Neural crest cell (in vitro differentiated cells): ENCODE data around the gene POR. TPM values are rescaled to one million over a fixed set of nuclear protein-coding genes. Genes with fewer than 3 reads are reported as not detected.

ENCODE experiments used
- DNase-seq: peaks from one replicate; pipeline ENCODE4 v3.0.0; 2021; ENCODE audit warnings: low read depth, mixed read lengths, low spot score
- H3K27ac Mint-ChIP-seq: one replicate; pipeline ENCODE4 v1.8.0; 2021; ENCODE audit warnings: mild to moderate bottlenecking, mixed read lengths; ENCODE audit not compliant: unreplicated experiment
- H3K27me3 Mint-ChIP-seq: 2 replicates; pipeline ENCODE4 v1.8.0; 2021; ENCODE audit warnings: low read depth, mild to moderate bottlenecking, mixed read lengths
- H3K36me3 Mint-ChIP-seq: 2 replicates; pipeline ENCODE4 v1.8.0; 2021; ENCODE audit warnings: low read depth, mild to moderate bottlenecking, mixed read lengths
- H3K4me1 Mint-ChIP-seq: 2 replicates; pipeline ENCODE4 v1.8.0; 2021; ENCODE audit warnings: mixed read lengths
- H3K4me3 Mint-ChIP-seq: one replicate; pipeline ENCODE4 v1.8.0; 2021; ENCODE audit warnings: mild to moderate bottlenecking, mixed read lengths
- H3K9me3 Mint-ChIP-seq: 2 replicates; pipeline ENCODE4 v1.8.0; 2021; ENCODE audit warnings: mixed read lengths
- total RNA-seq: library from RNA; stranded (reverse); gene quantifications from 2 replicates; pipeline ENCODE4 v1.2.1, GENCODE V29; 2021
- TF ChIP-seq, protein P1 (sequence below): fragments of 200-600 bp; sonication (generic); conservative IDR thresholded peaks from 2 replicates; pipeline ENCODE4 v1.5.0; 2021; ENCODE audit warnings: antibody characterized with exemption, mild to moderate bottlenecking

POR gene
- total RNA-seq, 1 donor from 2014 or later: 126 TPM

DNA sequence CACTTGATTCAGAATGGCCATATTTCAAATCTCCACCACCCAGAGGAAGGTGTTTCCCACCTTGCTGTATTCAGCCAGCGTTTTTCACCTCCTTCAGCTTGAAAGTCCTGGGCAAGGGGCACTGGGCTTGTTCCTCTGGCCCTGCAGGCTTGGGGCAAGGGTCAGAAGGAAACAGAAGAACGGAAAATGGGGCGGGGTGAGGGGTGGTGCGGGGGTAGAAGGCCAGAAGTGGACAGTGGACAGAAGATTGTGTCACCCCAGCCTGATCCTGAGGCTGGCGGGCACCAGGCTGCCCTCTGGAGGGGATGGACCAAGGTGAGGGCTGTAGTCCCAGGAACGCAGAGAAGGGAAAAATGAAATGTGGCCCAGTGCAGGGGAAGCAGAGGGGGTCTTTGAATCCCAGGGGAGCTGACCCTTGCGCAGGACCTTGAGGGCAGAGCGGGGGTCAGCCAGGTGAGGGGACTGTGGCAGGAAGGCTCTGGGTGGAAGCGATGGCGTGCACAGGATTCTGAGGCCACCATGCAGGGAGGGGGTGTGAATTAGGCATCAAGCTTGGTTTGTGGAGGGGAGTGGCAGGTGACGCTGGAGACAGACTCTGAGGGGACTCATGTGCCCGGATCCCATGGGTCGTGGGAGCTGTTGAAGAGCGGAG lies 56.5 kb downstream of the POR start:
- Mint-ChIP-seq H3K9me3 (no peaks in the 10 kb centered on the region), H3K4me1 (peaks cover 54% of the 10 kb centered on the region), H3K4me3 (peak overlapping the region; percentile 16), H3K27ac (peak overlapping the region; percentile 67), H3K36me3 (peaks cover 12% of the 10 kb centered on the region), H3K27me3 (no peaks in the 10 kb centered on the region)
- DNase-seq: no peak
- TF ChIP-seq, protein P1, sequence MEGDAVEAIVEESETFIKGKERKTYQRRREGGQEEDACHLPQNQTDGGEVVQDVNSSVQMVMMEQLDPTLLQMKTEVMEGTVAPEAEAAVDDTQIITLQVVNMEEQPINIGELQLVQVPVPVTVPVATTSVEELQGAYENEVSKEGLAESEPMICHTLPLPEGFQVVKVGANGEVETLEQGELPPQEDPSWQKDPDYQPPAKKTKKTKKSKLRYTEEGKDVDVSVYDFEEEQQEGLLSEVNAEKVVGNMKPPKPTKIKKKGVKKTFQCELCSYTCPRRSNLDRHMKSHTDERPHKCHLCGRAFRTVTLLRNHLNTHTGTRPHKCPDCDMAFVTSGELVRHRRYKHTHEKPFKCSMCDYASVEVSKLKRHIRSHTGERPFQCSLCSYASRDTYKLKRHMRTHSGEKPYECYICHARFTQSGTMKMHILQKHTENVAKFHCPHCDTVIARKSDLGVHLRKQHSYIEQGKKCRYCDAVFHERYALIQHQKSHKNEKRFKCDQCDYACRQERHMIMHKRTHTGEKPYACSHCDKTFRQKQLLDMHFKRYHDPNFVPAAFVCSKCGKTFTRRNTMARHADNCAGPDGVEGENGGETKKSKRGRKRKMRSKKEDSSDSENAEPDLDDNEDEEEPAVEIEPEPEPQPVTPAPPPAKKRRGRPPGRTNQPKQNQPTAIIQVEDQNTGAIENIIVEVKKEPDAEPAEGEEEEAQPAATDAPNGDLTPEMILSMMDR: no peak

DNA sequence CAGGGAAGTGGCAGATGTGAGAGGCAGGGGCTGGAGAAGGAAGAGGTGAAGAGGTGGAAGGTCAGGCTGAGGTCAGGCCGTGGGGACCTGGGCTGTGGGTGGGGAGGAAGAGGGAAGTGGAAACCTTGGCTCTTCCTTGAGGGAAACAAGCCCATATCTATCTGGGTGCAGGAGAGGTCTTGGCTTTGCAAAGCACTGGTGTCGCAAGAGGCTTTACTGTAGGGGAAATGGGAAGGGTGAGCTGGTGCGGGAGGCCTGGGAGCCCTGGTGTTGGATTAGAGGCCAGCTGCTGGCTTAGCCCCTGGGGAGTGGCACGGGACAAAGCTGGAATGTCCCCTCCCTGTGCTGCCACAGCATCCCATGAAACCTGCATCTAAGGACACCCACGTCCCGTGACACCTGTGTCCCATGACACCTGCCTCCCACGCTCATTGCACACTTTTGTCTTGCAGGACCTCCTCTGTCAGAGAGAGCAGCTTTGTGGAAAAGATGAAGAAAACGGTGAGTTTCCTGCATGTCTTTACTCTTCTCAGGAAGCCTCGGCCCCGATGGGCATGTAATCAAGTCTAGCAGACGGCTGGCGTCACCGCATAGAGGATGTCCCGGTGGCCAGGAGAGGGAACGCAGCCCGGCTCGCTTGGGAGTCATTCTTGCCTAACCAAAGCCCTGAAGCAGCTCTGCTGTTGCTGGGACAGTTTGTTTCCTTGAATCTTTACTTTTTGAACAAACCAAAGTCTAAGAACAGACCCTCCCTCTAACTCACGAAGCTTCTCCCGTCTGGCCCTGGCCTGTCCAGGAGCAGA lies 57.2 kb downstream of the POR start:
- Mint-ChIP-seq H3K9me3 (no peaks in the 10 kb centered on the region), H3K4me1 (peaks cover 47% of the 10 kb centered on the region), H3K36me3 (peaks cover 12% of the 10 kb centered on the region), H3K27me3 (no peaks in the 10 kb centered on the region), H3K27ac (peak overlapping the region; percentile 46), H3K4me3 (peak overlapping the region; percentile 70)
- TF ChIP-seq, protein P1: peak; percentile 45
- no peak for DNase-seq

DNA sequence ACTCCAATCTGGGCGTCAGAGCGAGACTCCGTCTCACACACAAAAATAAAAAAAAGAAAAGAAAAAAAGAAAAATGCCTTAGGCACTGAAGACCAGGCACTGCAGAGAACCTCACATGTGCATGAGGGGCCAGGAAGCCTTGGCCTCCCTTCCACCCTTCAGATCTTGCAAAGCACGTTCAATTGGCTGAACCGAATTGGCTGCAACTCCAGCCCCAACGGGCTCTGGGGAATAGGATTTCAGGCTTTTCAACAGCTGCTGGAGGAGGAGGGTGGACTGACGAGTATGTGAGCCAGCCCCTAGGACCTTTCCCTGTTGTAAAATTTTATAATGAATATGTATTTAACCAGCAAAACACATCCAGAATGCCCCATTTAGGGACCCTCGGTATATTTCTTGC lies 62.8 kb downstream of the POR start:
- no peak overlapping the region for H3K4me3 Mint-ChIP-seq
- H3K4me1 Mint-ChIP-seq: peaks cover 9% of the 10 kb centered on the region
- no peaks in the 10 kb centered on the region for H3K27me3 Mint-ChIP-seq
- DNase-seq: no peak
- TF ChIP-seq, protein P1: no peak
- no peak overlapping the region for H3K27ac Mint-ChIP-seq
- H3K9me3 Mint-ChIP-seq: no peaks in the 10 kb centered on the region
- H3K36me3 Mint-ChIP-seq: peaks cover 12% of the 10 kb centered on the region

DNA sequence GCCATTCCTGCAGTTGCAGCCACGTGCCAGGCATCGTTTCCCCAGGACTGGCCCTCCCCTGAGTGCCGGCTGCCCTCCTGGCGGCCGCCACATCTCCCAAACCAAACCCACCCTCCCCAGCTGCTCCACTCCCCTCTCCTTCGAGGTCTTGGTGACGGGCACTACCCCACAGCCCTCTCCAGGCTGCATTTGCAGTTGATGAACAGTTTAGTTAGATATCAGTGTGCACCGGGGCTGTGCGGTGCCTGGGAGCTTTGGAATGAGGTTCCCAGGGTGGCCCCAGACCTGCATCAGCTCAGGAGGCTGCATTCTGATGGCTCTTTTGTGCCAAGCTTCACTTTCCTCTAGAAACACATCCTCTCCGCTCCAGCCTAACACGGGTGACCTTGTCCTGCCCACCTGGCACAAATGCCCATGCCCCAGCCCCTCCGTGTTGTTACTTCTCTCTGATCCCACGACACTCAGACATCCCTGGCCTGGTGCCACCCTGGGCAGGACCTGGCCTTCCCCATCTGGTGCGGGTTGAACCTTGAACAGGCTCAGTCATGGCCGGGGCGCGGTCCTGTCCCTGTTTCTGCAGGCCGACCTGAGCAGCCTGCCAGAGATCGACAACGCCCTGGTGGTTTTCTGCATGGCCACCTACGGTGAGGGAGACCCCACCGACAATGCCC lies 64.9 kb downstream of the POR start:
- peak overlapping the region; percentile 35 for H3K27ac Mint-ChIP-seq
- no peak for DNase-seq
- TF ChIP-seq, protein P1: no peak

DNA sequence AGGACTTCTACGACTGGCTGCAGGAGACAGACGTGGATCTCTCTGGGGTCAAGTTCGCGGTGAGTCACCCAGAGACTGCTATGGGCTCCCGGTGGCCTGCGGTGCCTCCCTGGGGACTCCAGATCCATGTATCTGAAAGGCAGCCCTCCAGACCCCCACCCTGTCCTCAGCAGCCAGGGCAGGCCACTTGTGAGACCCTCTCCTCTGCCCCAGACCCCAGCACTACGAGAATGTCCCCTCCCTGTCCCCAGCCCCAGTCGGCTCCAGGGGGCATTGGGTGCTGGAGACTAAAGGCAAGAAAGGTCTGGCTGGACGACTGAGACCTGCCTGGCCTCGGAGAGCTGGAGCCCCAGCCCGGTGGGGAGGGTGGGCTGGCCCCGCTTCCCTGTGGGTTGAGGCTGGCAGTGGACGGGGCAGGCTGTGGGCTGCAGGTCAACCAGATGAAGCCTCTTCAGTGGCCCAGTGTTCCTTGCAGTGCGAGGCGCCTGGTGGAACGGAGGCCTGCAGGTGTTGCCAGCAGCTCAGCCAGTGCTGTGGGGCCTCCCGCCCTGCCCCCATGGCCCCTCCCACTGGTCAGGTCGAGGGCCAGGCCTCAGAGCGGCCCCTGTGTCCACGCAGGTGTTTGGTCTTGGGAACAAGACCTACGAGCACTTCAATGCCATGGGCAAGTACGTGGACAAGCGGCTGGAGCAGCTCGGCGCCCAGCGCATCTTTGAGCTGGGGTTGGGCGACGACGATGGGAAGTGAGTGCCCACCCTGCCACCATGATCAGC lies 65.7 kb downstream of the POR start:
- TF ChIP-seq, protein P1: no peak
- Mint-ChIP-seq H3K36me3 (peaks cover 3% of the 10 kb centered on the region), H3K4me3 (no peak overlapping the region), H3K9me3 (no peaks in the 10 kb centered on the region), H3K27me3 (no peaks in the 10 kb centered on the region), H3K27ac (peak overlapping the region; percentile 35), H3K4me1 (peaks cover 4% of the 10 kb centered on the region)
- no peak for DNase-seq

More for the DNA sequence above, 64.9 kb downstream of the POR start:
- no peaks in the 10 kb centered on the region for H3K27me3 Mint-ChIP-seq
- no peaks in the 10 kb centered on the region for H3K9me3 Mint-ChIP-seq
- peaks cover 4% of the 10 kb centered on the region for H3K4me1 Mint-ChIP-seq
- H3K36me3 Mint-ChIP-seq: peaks cover 3% of the 10 kb centered on the region
- no peak overlapping the region for H3K4me3 Mint-ChIP-seq
